GM21515 (cell line): ENCODE data around the gene PRDX6.
"Not testable (repeated sequence)": the region's sequence is repeated elsewhere in the genome, so short reads cannot be mapped to it uniquely, and the experiment has no call there.

ENCODE experiments used
- ATAC-seq: cut with Tn5 transposase; IDR thresholded peaks from one replicate; pipeline ENCODE4 v1.9.1; 2021; ENCODE audit not compliant: unreplicated experiment

The PRDX6 gene

GRCh38 chr1:173477286-173478093, at the start of gene PRDX6:
Gene PRDX6, plus strand, starts transcription at chr1:173477335. Its CDS starts 63 bp downstream, at chr1:173477398.
- ATAC-seq, result peak; percentile 53

GRCh38 chr1:173429471-173430402, 47.4 kb upstream of the PRDX6 start:
- peak; percentile 65 for ATAC-seq

GRCh38 chr1:173430677-173431303, 46.3 kb upstream of the PRDX6 start:
- ATAC-seq, result no peak

- ATAC-seq, result no peak
Observed at GRCh38 chr1:173431304-173432045, 45.7 kb upstream of the PRDX6 start.

- no peak for ATAC-seq
Observed at GRCh38 chr1:173432331-173432730, 44.8 kb upstream of the PRDX6 start.

- no peak for ATAC-seq
Observed at GRCh38 chr1:173433751-173434326, 43.3 kb upstream of the PRDX6 start.

- no peak for ATAC-seq
Observed at GRCh38 chr1:173436841-173437428, 40.2 kb upstream of the PRDX6 start.

- no peak for ATAC-seq
Observed at GRCh38 chr1:173438675-173439074, 38.5 kb upstream of the PRDX6 start.

- ATAC-seq, result no peak
Observed at GRCh38 chr1:173440430-173440829, 36.7 kb upstream of the PRDX6 start.

- no peak for ATAC-seq
Observed at GRCh38 chr1:173444757-173445156, 32.4 kb upstream of the PRDX6 start.

- no peak for ATAC-seq
Observed at GRCh38 chr1:173445164-173445563, 32.0 kb upstream of the PRDX6 start.

- no peak for ATAC-seq
Observed at GRCh38 chr1:173445656-173446055, 31.5 kb upstream of the PRDX6 start.

GRCh38 chr1:173447224-173447623, 29.9 kb upstream of the PRDX6 start:
- ATAC-seq, result no peak

GRCh38 chr1:173448945-173449344, 28.2 kb upstream of the PRDX6 start:
- no peak for ATAC-seq

GRCh38 chr1:173451981-173452380, 25.2 kb upstream of the PRDX6 start:
- no peak for ATAC-seq

- no peak for ATAC-seq
Observed at GRCh38 chr1:173453982-173454381, 23.2 kb upstream of the PRDX6 start.

GRCh38 chr1:173454966-173455524, 22.1 kb upstream of the PRDX6 start:
- ATAC-seq, result no peak

GRCh38 chr1:173459885-173460284, 17.2 kb upstream of the PRDX6 start:
- no peak for ATAC-seq

- not testable (repeated sequence) for ATAC-seq
Observed at GRCh38 chr1:173462666-173463065, 14.5 kb upstream of the PRDX6 start.

- not testable (repeated sequence) for ATAC-seq
Observed at GRCh38 chr1:173464185-173464584, 12.9 kb upstream of the PRDX6 start.
